Measurements from ENCODE around the gene CAPN13. TPM values are rescaled to one million over a fixed set of nuclear protein-coding genes. Genes with fewer than 3 reads are reported as not detected.

Gene CAPN13
- total RNA-seq, 1 donor: not detected

GRCh38 chr2:30737326-30737610 is 70.0 kb downstream of the CAPN13 start:
- Histone ChIP-seq H3K4me3 (ENCODE audit: insufficient read depth, low read length) (no peak overlapping the region), H3K36me3 (ENCODE audit: insufficient read depth, low read length) (no peaks in the 10 kb centered on the region), H3K4me2 (ENCODE audit: insufficient read depth, low read length) (no peak overlapping the region), H3K79me2 (ENCODE audit: insufficient read depth, low read length) (no peaks in the 10 kb centered on the region), H4K20me1 (ENCODE audit: insufficient read depth, low read length) (no peaks in the 10 kb centered on the region), H3K27me3 (ENCODE audit: insufficient read depth, low read length) (no peaks in the 10 kb centered on the region), H3K27ac (ENCODE audit: low read depth, low read length) (no peak overlapping the region), H2AFZ (ENCODE audit: low read length) (no peak overlapping the region), H3K4me1 (ENCODE audit: insufficient read depth, low read length) (no peaks in the 10 kb centered on the region), H3K9me3 (ENCODE audit: low read depth, low read length) (no peaks in the 10 kb centered on the region)
- no peak for TF ChIP-seq CTCF (IDR thresholded peaks at IDR 0.05; ENCODE audit: extremely low read depth, low read depth, low read length)
- no peak for DNase-seq (ENCODE audit: insufficient read length, low spot score, missing footprints)

- Histone ChIP-seq H3K4me1 (ENCODE audit: insufficient read depth, low read length) (no peaks in the 10 kb centered on the region), H3K9me3 (ENCODE audit: low read depth, low read length) (no peaks in the 10 kb centered on the region), H4K20me1 (ENCODE audit: insufficient read depth, low read length) (no peaks in the 10 kb centered on the region), H3K4me2 (ENCODE audit: insufficient read depth, low read length) (no peak overlapping the region), H3K27me3 (ENCODE audit: insufficient read depth, low read length) (no peaks in the 10 kb centered on the region), H2AFZ (ENCODE audit: low read length) (no peak overlapping the region), H3K27ac (ENCODE audit: low read depth, low read length) (no peak overlapping the region), H3K4me3 (ENCODE audit: insufficient read depth, low read length) (no peak overlapping the region), H3K79me2 (ENCODE audit: insufficient read depth, low read length) (no peaks in the 10 kb centered on the region), H3K36me3 (ENCODE audit: insufficient read depth, low read length) (no peaks in the 10 kb centered on the region)
- TF ChIP-seq CTCF (IDR thresholded peaks at IDR 0.05; ENCODE audit: extremely low read depth, low read depth, low read length): no peak
- no peak for DNase-seq (ENCODE audit: insufficient read length, low spot score, missing footprints)
Observed at GRCh38 chr2:30736461-30737325, 70.6 kb downstream of the CAPN13 start.

- no peak for DNase-seq (ENCODE audit: insufficient read length, low spot score, missing footprints)
- Histone ChIP-seq H3K4me1 (ENCODE audit: insufficient read depth, low read length) (no peaks in the 10 kb centered on the region), H3K27ac (ENCODE audit: low read depth, low read length) (no peak overlapping the region), H2AFZ (ENCODE audit: low read length) (no peak overlapping the region), H3K9me3 (ENCODE audit: low read depth, low read length) (no peaks in the 10 kb centered on the region), H3K4me3 (ENCODE audit: insufficient read depth, low read length) (no peak overlapping the region), H4K20me1 (ENCODE audit: insufficient read depth, low read length) (no peaks in the 10 kb centered on the region), H3K4me2 (ENCODE audit: insufficient read depth, low read length) (no peak overlapping the region), H3K27me3 (ENCODE audit: insufficient read depth, low read length) (no peaks in the 10 kb centered on the region), H3K79me2 (ENCODE audit: insufficient read depth, low read length) (no peaks in the 10 kb centered on the region), H3K36me3 (ENCODE audit: insufficient read depth, low read length) (no peaks in the 10 kb centered on the region)
- TF ChIP-seq CTCF (IDR thresholded peaks at IDR 0.05; ENCODE audit: extremely low read depth, low read depth, low read length): no peak
Observed at GRCh38 chr2:30733876-30734520, 73.2 kb downstream of the CAPN13 start.

GRCh38 chr2:30732876-30733275 is 74.4 kb downstream of the CAPN13 start:
- no peak overlapping the region for H2AFZ ChIP-seq (ENCODE audit: low read length)
- H3K27me3 ChIP-seq (ENCODE audit: insufficient read depth, low read length): no peaks in the 10 kb centered on the region
- H3K4me2 ChIP-seq (ENCODE audit: insufficient read depth, low read length): no peak overlapping the region
- H3K36me3 ChIP-seq (ENCODE audit: insufficient read depth, low read length): no peaks in the 10 kb centered on the region
- no peaks in the 10 kb centered on the region for H3K4me1 ChIP-seq (ENCODE audit: insufficient read depth, low read length)
- H3K4me3 ChIP-seq (ENCODE audit: insufficient read depth, low read length): no peak overlapping the region
- no peak for DNase-seq (ENCODE audit: insufficient read length, low spot score, missing footprints)
- H3K9me3 ChIP-seq (ENCODE audit: low read depth, low read length): no peaks in the 10 kb centered on the region
- no peak overlapping the region for H3K27ac ChIP-seq (ENCODE audit: low read depth, low read length)
- no peaks in the 10 kb centered on the region for H4K20me1 ChIP-seq (ENCODE audit: insufficient read depth, low read length)
- H3K79me2 ChIP-seq (ENCODE audit: insufficient read depth, low read length): no peaks in the 10 kb centered on the region
- no peak for TF ChIP-seq CTCF (IDR thresholded peaks at IDR 0.05; ENCODE audit: extremely low read depth, low read depth, low read length)

Data from osteoblast (primary cell).